ENCODE measurements around the gene CADM1.

CADM1 gene

GRCh38 chr11:115421352-115421991, 82.7 kb downstream of the CADM1 start:
- ATAC-seq (no peak), DNase-seq (ENCODE audit: low spot score in 2 of 2) (no peak)
- H3K4me3 Mint-ChIP-seq = no peak overlapping the region

GRCh38 chr11:115420505-115420904, 83.7 kb downstream of the CADM1 start:
- Mint-ChIP-seq H3K27ac (no peak overlapping the region), H3K9me3 (no peaks in the 10 kb centered on the region)
- ATAC-seq = no peak

More at GRCh38 chr11:115421352-115421991, 82.7 kb downstream of the CADM1 start:
- H3K9me3 Mint-ChIP-seq = no peaks in the 10 kb centered on the region
- H3K4me1 Mint-ChIP-seq = no peaks in the 10 kb centered on the region
- H3K27ac Mint-ChIP-seq = no peak overlapping the region
- H3K36me3 Mint-ChIP-seq = no peaks in the 10 kb centered on the region

GRCh38 chr11:115418626-115419025, 85.6 kb downstream of the CADM1 start:
- Mint-ChIP-seq H3K4me1 (no peaks in the 10 kb centered on the region), H3K27ac (no peak overlapping the region), H3K36me3 (no peaks in the 10 kb centered on the region), H3K4me3 (no peak overlapping the region), H3K9me3 (no peaks in the 10 kb centered on the region)
- DNase-seq (ENCODE audit: low spot score in 2 of 2) = no peak
- no peak for ATAC-seq

More at GRCh38 chr11:115420505-115420904, 83.7 kb downstream of the CADM1 start:
- Mint-ChIP-seq H3K36me3 (no peaks in the 10 kb centered on the region), H3K4me1 (no peaks in the 10 kb centered on the region), H3K4me3 (no peak overlapping the region)
- DNase-seq (ENCODE audit: low spot score in 2 of 2) = no peak

GRCh38 chr11:115418081-115418480, 86.1 kb downstream of the CADM1 start:
- no peaks in the 10 kb centered on the region for H3K9me3 Mint-ChIP-seq
- H3K36me3 Mint-ChIP-seq = no peaks in the 10 kb centered on the region
- H3K4me1 Mint-ChIP-seq = no peaks in the 10 kb centered on the region
- H3K4me3 Mint-ChIP-seq = no peak overlapping the region
- no peak for ATAC-seq
- DNase-seq (ENCODE audit: low spot score in 2 of 2) = no peak
- no peak overlapping the region for H3K27ac Mint-ChIP-seq

GRCh38 chr11:115411120-115411519, 93.1 kb downstream of the CADM1 start:
- DNase-seq (ENCODE audit: low spot score in 2 of 2) (no peak), ATAC-seq (no peak)
- no peaks in the 10 kb centered on the region for H3K9me3 Mint-ChIP-seq
- no peaks in the 10 kb centered on the region for H3K4me1 Mint-ChIP-seq
- H3K27ac Mint-ChIP-seq = no peak overlapping the region
- no peak overlapping the region for H3K4me3 Mint-ChIP-seq
- H3K36me3 Mint-ChIP-seq = no peaks in the 10 kb centered on the region

- ATAC-seq = no peak
- no peak overlapping the region for H3K27ac Mint-ChIP-seq
- H3K9me3 Mint-ChIP-seq = no peaks in the 10 kb centered on the region
- DNase-seq (ENCODE audit: low spot score in 2 of 2) = no peak
- no peaks in the 10 kb centered on the region for H3K4me1 Mint-ChIP-seq
- no peaks in the 10 kb centered on the region for H3K36me3 Mint-ChIP-seq
- no peak overlapping the region for H3K4me3 Mint-ChIP-seq
Observed at GRCh38 chr11:115409691-115410220, 94.5 kb downstream of the CADM1 start.

- Mint-ChIP-seq H3K36me3 (no peaks in the 10 kb centered on the region), H3K9me3 (no peaks in the 10 kb centered on the region), H3K4me1 (no peaks in the 10 kb centered on the region), H3K27ac (no peak overlapping the region), H3K4me3 (no peak overlapping the region)
- no peak for ATAC-seq
- DNase-seq (ENCODE audit: low spot score in 2 of 2) = no peak
Observed at GRCh38 chr11:115409116-115409670, 95.0 kb downstream of the CADM1 start.

GRCh38 chr11:115408036-115408921, 95.9 kb downstream of the CADM1 start:
- Mint-ChIP-seq H3K4me1 (no peaks in the 10 kb centered on the region), H3K36me3 (no peaks in the 10 kb centered on the region), H3K4me3 (no peak overlapping the region), H3K27ac (no peak overlapping the region), H3K9me3 (no peaks in the 10 kb centered on the region)
- ATAC-seq (no peak), DNase-seq (ENCODE audit: low spot score in 2 of 2) (no peak)

GRCh38 chr11:115407496-115407895, 96.7 kb downstream of the CADM1 start:
- H3K27ac Mint-ChIP-seq = no peak overlapping the region
- no peak for DNase-seq (ENCODE audit: low spot score in 2 of 2)
- no peaks in the 10 kb centered on the region for H3K36me3 Mint-ChIP-seq
- H3K4me3 Mint-ChIP-seq = no peak overlapping the region
- H3K9me3 Mint-ChIP-seq = no peaks in the 10 kb centered on the region
- no peaks in the 10 kb centered on the region for H3K4me1 Mint-ChIP-seq
- no peak for ATAC-seq

GRCh38 chr11:115406404-115406803, 97.8 kb downstream of the CADM1 start:
- no peaks in the 10 kb centered on the region for H3K4me1 Mint-ChIP-seq
- no peaks in the 10 kb centered on the region for H3K9me3 Mint-ChIP-seq
- no peak for ATAC-seq
- DNase-seq (ENCODE audit: low spot score in 2 of 2) = no peak
- H3K27ac Mint-ChIP-seq = no peak overlapping the region
- no peak overlapping the region for H3K4me3 Mint-ChIP-seq
- H3K36me3 Mint-ChIP-seq = no peaks in the 10 kb centered on the region

- Mint-ChIP-seq H3K4me1 (no peaks in the 10 kb centered on the region), H3K4me3 (no peak overlapping the region), H3K36me3 (no peaks in the 10 kb centered on the region), H3K9me3 (no peaks in the 10 kb centered on the region), H3K27ac (no peak overlapping the region)
- ATAC-seq = no peak
- no peak for DNase-seq (ENCODE audit: low spot score in 2 of 2)
Observed at GRCh38 chr11:115398333-115399080, 105.7 kb downstream of the CADM1 start.

- H3K27ac Mint-ChIP-seq = no peak overlapping the region
- H3K36me3 Mint-ChIP-seq = no peaks in the 10 kb centered on the region
- H3K4me1 Mint-ChIP-seq = no peaks in the 10 kb centered on the region
- ATAC-seq (no peak), DNase-seq (ENCODE audit: low spot score in 2 of 2) (no peak)
- H3K9me3 Mint-ChIP-seq = no peaks in the 10 kb centered on the region
- no peak overlapping the region for H3K4me3 Mint-ChIP-seq
Observed at GRCh38 chr11:115396533-115396932, 107.7 kb downstream of the CADM1 start.

GRCh38 chr11:115393950-115394349, 110.3 kb downstream of the CADM1 start:
- Mint-ChIP-seq H3K9me3 (no peaks in the 10 kb centered on the region), H3K4me1 (no peaks in the 10 kb centered on the region), H3K4me3 (no peak overlapping the region), H3K36me3 (no peaks in the 10 kb centered on the region), H3K27ac (no peak overlapping the region)
- ATAC-seq (no peak), DNase-seq (ENCODE audit: low spot score in 2 of 2) (no peak)

GRCh38 chr11:115391598-115391997, 112.6 kb downstream of the CADM1 start:
- Mint-ChIP-seq H3K9me3 (no peaks in the 10 kb centered on the region), H3K4me1 (no peaks in the 10 kb centered on the region), H3K27ac (no peak overlapping the region), H3K36me3 (no peaks in the 10 kb centered on the region), H3K4me3 (no peak overlapping the region)
- ATAC-seq = no peak
- no peak for DNase-seq (ENCODE audit: low spot score in 2 of 2)

- ATAC-seq (no peak), DNase-seq (ENCODE audit: low spot score in 2 of 2) (no peak)
- Mint-ChIP-seq H3K27ac (no peak overlapping the region), H3K36me3 (no peaks in the 10 kb centered on the region), H3K4me1 (no peaks in the 10 kb centered on the region), H3K4me3 (no peak overlapping the region), H3K9me3 (no peaks in the 10 kb centered on the region)
Observed at GRCh38 chr11:115391160-115391559, 113.1 kb downstream of the CADM1 start.
